Measurements from ENCODE around the gene OSTF1. TPM values are rescaled to one million over a fixed set of nuclear protein-coding genes. Genes with fewer than 3 reads are reported as not detected.

OSTF1 gene
- total and polyA plus RNA-seq, 2 experiments from 2014 or later = 22.4 to 29.1 TPM

- H2AFZ ChIP-seq = no peak overlapping the region
- WGBS (ENCODE audit: low lambda C conversion rate, missing lambda C conversion rate) = 93% methylated on average over 7 of the region's 7 CpGs
- H3K27me3 ChIP-seq = no peaks in the 10 kb centered on the region
- no peak overlapping the region for H3K4me3 ChIP-seq
- H3K79me2 ChIP-seq = peaks cover 65% of the 10 kb centered on the region
- no peaks in the 10 kb centered on the region for H3K9me3 ChIP-seq (ENCODE audit: low read depth)
- H4K20me1 ChIP-seq (ENCODE audit: insufficient read depth, poor library complexity, severe bottlenecking) = no peaks in the 10 kb centered on the region
- H3K9me2 ChIP-seq (replicated peaks; ENCODE audit: insufficient read depth) = no peaks in the 10 kb centered on the region
- no peak overlapping the region for H3K27ac ChIP-seq
- DNase-seq (ENCODE audit: low spot score) = no peak
- no peaks in the 10 kb centered on the region for H3K36me3 ChIP-seq (replicated peaks; ENCODE audit: insufficient read depth, low read depth)
- H3K4me2 ChIP-seq = no peak overlapping the region
- H3K4me1 ChIP-seq (ENCODE audit: insufficient read depth) = no peaks in the 10 kb centered on the region
- no peak for TF ChIP-seq CTCF (IDR thresholded peaks at IDR 0.05; ENCODE audit: poor library complexity)
- TF ChIP-seq EZH2 (IDR thresholded peaks at IDR 0.05; ENCODE audit: borderline replicate concordance) = no peak
These were observed 14.0 kb downstream of the OSTF1 start for GRCh38 chr9:75102177-75102790.

GRCh38 chr9:75104607-75105006 lies 16.3 kb downstream of the OSTF1 start:
- TF ChIP-seq EZH2 (IDR thresholded peaks at IDR 0.05; ENCODE audit: borderline replicate concordance) (no peak), EZH2phosphoT487 (IDR thresholded peaks at IDR 0.05; ENCODE audit: low read depth, severe bottlenecking, unreplicated experiment) (no peak), CTCF (IDR thresholded peaks at IDR 0.05; ENCODE audit: poor library complexity) (no peak)
- no peaks in the 10 kb centered on the region for H3K36me3 ChIP-seq (replicated peaks; ENCODE audit: insufficient read depth, low read depth)
- H3K9me2 ChIP-seq (replicated peaks; ENCODE audit: insufficient read depth) = no peaks in the 10 kb centered on the region
- no peak overlapping the region for H3K4me2 ChIP-seq
- no peaks in the 10 kb centered on the region for H3K27me3 ChIP-seq
- no peak for DNase-seq (ENCODE audit: low spot score)
- no peaks in the 10 kb centered on the region for H3K4me1 ChIP-seq (ENCODE audit: insufficient read depth)
- H3K79me2 ChIP-seq = peaks cover 56% of the 10 kb centered on the region
- WGBS (ENCODE audit: low lambda C conversion rate, missing lambda C conversion rate) = 97% methylated on average over 3 of the region's 3 CpGs
- H3K9me3 ChIP-seq (ENCODE audit: low read depth) = no peaks in the 10 kb centered on the region
- H3K4me3 ChIP-seq = no peak overlapping the region
- H4K20me1 ChIP-seq (ENCODE audit: insufficient read depth, poor library complexity, severe bottlenecking) = no peaks in the 10 kb centered on the region
- no peak overlapping the region for H2AFZ ChIP-seq
- no peak overlapping the region for H3K27ac ChIP-seq

GRCh38 chr9:75105019-75105540 lies 16.8 kb downstream of the OSTF1 start:
- Histone ChIP-seq H3K36me3 (replicated peaks; ENCODE audit: insufficient read depth, low read depth) (no peaks in the 10 kb centered on the region), H3K27me3 (no peaks in the 10 kb centered on the region), H3K4me3 (no peak overlapping the region), H3K4me2 (no peak overlapping the region), H3K27ac (no peak overlapping the region), H3K9me3 (ENCODE audit: low read depth) (no peaks in the 10 kb centered on the region), H3K79me2 (peaks cover 55% of the 10 kb centered on the region), H4K20me1 (ENCODE audit: insufficient read depth, poor library complexity, severe bottlenecking) (no peaks in the 10 kb centered on the region), H2AFZ (no peak overlapping the region), H3K9me2 (replicated peaks; ENCODE audit: insufficient read depth) (no peaks in the 10 kb centered on the region), H3K4me1 (ENCODE audit: insufficient read depth) (no peaks in the 10 kb centered on the region)
- DNase-seq (ENCODE audit: low spot score) = no peak
- 82% methylated on average over 2 of the region's 2 CpGs for WGBS (ENCODE audit: low lambda C conversion rate, missing lambda C conversion rate)
- TF ChIP-seq EZH2phosphoT487 (IDR thresholded peaks at IDR 0.05; ENCODE audit: low read depth, severe bottlenecking, unreplicated experiment) (no peak), EZH2 (IDR thresholded peaks at IDR 0.05; ENCODE audit: borderline replicate concordance) (no peak), CTCF (IDR thresholded peaks at IDR 0.05; ENCODE audit: poor library complexity) (no peak)

Data from hepatocyte (in vitro differentiated cells).